Keratinocyte (primary cell): ENCODE data around the gene OR10T2. TPM values are rescaled to one million over a fixed set of nuclear protein-coding genes. Genes with fewer than 3 reads are reported as not detected.

Experiments
- DNase-seq: peaks from one replicate; pipeline ENCODE4 v3.0.0-alpha.2; 2011; ENCODE audit warnings: low read depth, missing footprints, low spot score
- FAIRE-seq: peaks from 2 replicates; lab custom pipeline; 2011; peaks lifted over from hg19 to GRCh38; lab: Jason Lieb, UNC
- H2AFZ ChIP-seq: 2 replicates; pipeline ENCODE4 v1.6.0; 2012; ENCODE audit warnings: low read length, control low read depth, inconsistent platforms; ENCODE audit not compliant: control insufficient read depth
- H3K27ac ChIP-seq: 2 replicates; pipeline ENCODE4 v1.5.1; 2011; ENCODE audit warnings: low read length; ENCODE audit not compliant: control insufficient read depth, insufficient read depth
- H3K27me3 ChIP-seq: 3 replicates; pipeline ENCODE4 v1.6.0; 2011; ENCODE audit warnings: low read length; ENCODE audit not compliant: control insufficient read depth, insufficient read depth; ENCODE audit errors: extremely low read depth
- H3K36me3 ChIP-seq, 2 experiments: 2 replicates in 1 of 2; 3 replicates in 1 of 2; pipeline ENCODE4 v1.5.1; 2011; ENCODE audit warnings: low read length in 2 of 2, mild to moderate bottlenecking in 1 of 2; ENCODE audit not compliant: control insufficient read depth in 2 of 2, insufficient read depth in 2 of 2; ENCODE audit errors: extremely low read depth in 1 of 2
- H3K4me1 ChIP-seq: 3 replicates; pipeline ENCODE4 v1.5.1; 2011; ENCODE audit warnings: low read length; ENCODE audit not compliant: control insufficient read depth, insufficient read depth; ENCODE audit errors: extremely low read depth
- H3K4me2 ChIP-seq: 3 replicates; pipeline ENCODE4 v1.6.0; 2011; ENCODE audit warnings: low read depth, low read length; ENCODE audit not compliant: control insufficient read depth, insufficient read depth; ENCODE audit errors: extremely low read depth
- H3K4me3 ChIP-seq, 3 experiments: fragments of 200-600 bp in 1 of 3; sonication (generic) in 1 of 3; 2 replicates in 2 of 3; 3 replicates in 1 of 3; pipeline ENCODE4 v1.5.1; 2011 to 2016; ENCODE audit warnings: low read length in 3 of 3, mild to moderate bottlenecking in 3 of 3, control low read depth in 2 of 3, inconsistent platforms in 1 of 3, low read depth in 1 of 3, mixed read lengths in 1 of 3, mixed run types in 1 of 3, moderate library complexity in 1 of 3; ENCODE audit not compliant: control insufficient read depth in 2 of 3, insufficient read depth in 2 of 3; ENCODE audit errors: extremely low read depth in 1 of 3
- H3K79me2 ChIP-seq: 2 replicates; pipeline ENCODE4 v1.6.0; 2012; ENCODE audit warnings: low read length; ENCODE audit not compliant: control insufficient read depth, insufficient read depth
- H3K9ac ChIP-seq: 3 replicates; pipeline ENCODE4 v1.6.0; 2011; ENCODE audit warnings: low read length; ENCODE audit not compliant: control insufficient read depth, insufficient read depth; ENCODE audit errors: extremely low read depth
- H3K9me1 ChIP-seq: 3 replicates; pipeline ENCODE4 v1.6.0; 2011; ENCODE audit warnings: low read length; ENCODE audit not compliant: control insufficient read depth, insufficient read depth; ENCODE audit errors: extremely low read depth
- H3K9me3 ChIP-seq: 2 replicates; pipeline ENCODE4 v1.5.1; 2012; ENCODE audit warnings: low read depth, low read length; ENCODE audit not compliant: control insufficient read depth
- H4K20me1 ChIP-seq: 3 replicates; pipeline ENCODE4 v1.6.0; 2011; ENCODE audit warnings: low read length; ENCODE audit not compliant: control insufficient read depth, insufficient read depth; ENCODE audit errors: extremely low read depth
- EZH2 ChIP-seq: IDR thresholded peaks from one replicate; pipeline ENCODE4 v1.6.1; 2012; ENCODE audit warnings: inconsistent platforms, mild to moderate bottlenecking, low read length, moderate library complexity
- dilution Hi-C: fragments of 300-500 bp; cut with MboI; formaldehyde crosslinking; loops from one replicate; pipeline ENCODE4 v1.7.0; 2020; ENCODE audit warnings: low sequenced_read_pairs; ENCODE audit not compliant: extremely low pct_ligation_motif_present
- polyA minus RNA-seq, 3 experiments: library from RNA; depleted of rRNA, polyadenylated mRNA; stranded (reverse); fragments of >200 nt; gene quantifications; 1 replicate in 1 of 3; 2 replicates in 1 of 3; 3 replicates in 1 of 3; pipeline ENCODE4 v1.2.3, GENCODE V29; 2011
- polyA plus RNA-seq, 5 experiments: library from polyadenylated mRNA; depleted of rRNA in 3 of 5; stranded (reverse) in 3 of 5; stranded (forward) in 1 of 5; unstranded in 1 of 5; fragments of >200 nt; gene quantifications; 1 replicate in 1 of 5; 2 replicates in 3 of 5; 3 replicates in 1 of 5; pipeline versions ENCODE4 v1.2.1 to v1.2.3, GENCODE V29; 2011 to 2012; ENCODE audit warnings: missing spikeins in 2 of 5, low read depth in 1 of 5, low replicate concordance in 1 of 5
- TF ChIP-seq, protein P1 (sequence below), 3 experiments: IDR thresholded peaks in 1 of 3; conservative IDR thresholded peaks in 1 of 3; optimal IDR thresholded peaks in 1 of 3; 2 replicates in 2 of 3; 3 replicates in 1 of 3; pipeline versions ENCODE3 to v1.5.1; 2011; ENCODE audit warnings: low read length in 3 of 3, mild to moderate bottlenecking in 3 of 3, moderate library complexity in 2 of 3, control low read depth in 1 of 3, inconsistent platforms in 1 of 3; ENCODE audit not compliant: insufficient read depth in 2 of 3; ENCODE audit errors: extremely low read depth in 1 of 3

Gene OR10T2, protein sequence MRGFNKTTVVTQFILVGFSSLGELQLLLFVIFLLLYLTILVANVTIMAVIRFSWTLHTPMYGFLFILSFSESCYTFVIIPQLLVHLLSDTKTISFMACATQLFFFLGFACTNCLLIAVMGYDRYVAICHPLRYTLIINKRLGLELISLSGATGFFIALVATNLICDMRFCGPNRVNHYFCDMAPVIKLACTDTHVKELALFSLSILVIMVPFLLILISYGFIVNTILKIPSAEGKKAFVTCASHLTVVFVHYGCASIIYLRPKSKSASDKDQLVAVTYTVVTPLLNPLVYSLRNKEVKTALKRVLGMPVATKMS
- polyA plus RNA-seq (not detected in 3 replicates), polyA minus RNA-seq (not detected in 3 replicates)
- polyA plus RNA-seq (2011; ENCODE audit: low read depth), result not detected
- polyA plus RNA-seq (2011; cell fraction: cytosol; rRNA removed), result not detected in 2 replicates
- polyA plus RNA-seq (2011; cell fraction: nucleus; rRNA removed), result not detected in 2 replicates
- polyA plus RNA-seq (2012; ENCODE audit: low replicate concordance), result not detected in 2 replicates
- not detected for polyA minus RNA-seq (2011; cell fraction: cytosol; rRNA and poly(A)+ RNA removed)
- not detected in 2 replicates for polyA minus RNA-seq (2011; cell fraction: nucleus; rRNA and poly(A)+ RNA removed)

DNA sequence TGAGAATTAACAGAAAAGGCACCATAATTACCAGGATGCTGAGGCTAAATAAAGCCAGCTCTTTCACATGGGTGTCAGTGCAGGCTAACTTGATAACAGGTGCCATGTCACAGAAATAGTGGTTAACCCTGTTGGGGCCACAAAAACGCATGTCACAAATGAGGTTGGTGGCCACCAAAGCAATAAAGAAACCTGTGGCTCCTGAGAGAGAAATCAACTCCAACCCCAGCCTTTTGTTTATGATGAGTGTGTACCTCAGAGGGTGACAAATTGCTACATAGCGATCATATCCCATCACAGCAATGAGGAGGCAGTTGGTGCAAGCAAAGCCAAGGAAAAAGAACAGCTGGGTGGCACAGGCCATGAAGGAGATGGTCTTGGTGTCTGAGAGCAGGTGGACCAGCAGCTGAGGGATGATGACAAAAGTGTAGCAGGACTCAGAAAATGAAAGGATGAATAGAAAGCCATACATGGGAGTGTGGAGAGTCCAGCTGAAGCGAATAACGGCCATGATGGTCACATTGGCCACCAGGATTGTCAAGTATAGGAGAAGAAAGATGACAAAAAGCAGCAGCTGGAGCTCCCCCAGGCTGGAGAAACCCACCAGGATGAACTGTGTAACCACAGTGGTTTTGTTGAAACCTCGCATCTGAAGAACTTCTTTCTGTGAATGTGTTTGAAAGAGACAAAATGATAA is at the start of gene OR10T2:
Gene OR10T2 (minus strand): TSS at position 649 of the 697 bp plus-strand sequence. CDS start 0 bp downstream, at position 649.
- no peak within 1 kb of the TSS for H3K4me3 ChIP-seq
- no peaks in the 10 kb centered on the region for H3K36me3 ChIP-seq
- H3K4me1 ChIP-seq, result no peaks in the 10 kb centered on the region
- no peak within 1 kb of the TSS for H3K27ac ChIP-seq
- H3K79me2 ChIP-seq, result no peaks in the 10 kb centered on the region
- no peak within 1 kb of the TSS for H3K4me2 ChIP-seq
- TF ChIP-seq, protein P1, sequence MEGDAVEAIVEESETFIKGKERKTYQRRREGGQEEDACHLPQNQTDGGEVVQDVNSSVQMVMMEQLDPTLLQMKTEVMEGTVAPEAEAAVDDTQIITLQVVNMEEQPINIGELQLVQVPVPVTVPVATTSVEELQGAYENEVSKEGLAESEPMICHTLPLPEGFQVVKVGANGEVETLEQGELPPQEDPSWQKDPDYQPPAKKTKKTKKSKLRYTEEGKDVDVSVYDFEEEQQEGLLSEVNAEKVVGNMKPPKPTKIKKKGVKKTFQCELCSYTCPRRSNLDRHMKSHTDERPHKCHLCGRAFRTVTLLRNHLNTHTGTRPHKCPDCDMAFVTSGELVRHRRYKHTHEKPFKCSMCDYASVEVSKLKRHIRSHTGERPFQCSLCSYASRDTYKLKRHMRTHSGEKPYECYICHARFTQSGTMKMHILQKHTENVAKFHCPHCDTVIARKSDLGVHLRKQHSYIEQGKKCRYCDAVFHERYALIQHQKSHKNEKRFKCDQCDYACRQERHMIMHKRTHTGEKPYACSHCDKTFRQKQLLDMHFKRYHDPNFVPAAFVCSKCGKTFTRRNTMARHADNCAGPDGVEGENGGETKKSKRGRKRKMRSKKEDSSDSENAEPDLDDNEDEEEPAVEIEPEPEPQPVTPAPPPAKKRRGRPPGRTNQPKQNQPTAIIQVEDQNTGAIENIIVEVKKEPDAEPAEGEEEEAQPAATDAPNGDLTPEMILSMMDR (optimal IDR thresholded peaks at IDR 0.05 in 1 of 3, IDR thresholded peaks at IDR 0.05 in 1 of 3, conservative IDR thresholded peaks at IDR 0.05 in 1 of 3; ENCODE audit: extremely low read depth in 1 of 3, insufficient read depth in 2 of 3, low read length in 3 of 3), result no peak
- no peak for TF ChIP-seq EZH2
- dilution Hi-C loops, result no loop called here
- H3K9ac ChIP-seq, result no peak within 1 kb of the TSS
- DNase-seq, result no peak
- no peak within 1 kb of the TSS for H2AFZ ChIP-seq
- no peaks in the 10 kb centered on the region for H4K20me1 ChIP-seq
- no peaks in the 10 kb centered on the region for H3K9me3 ChIP-seq
- FAIRE-seq, result no peak
- no peaks in the 10 kb centered on the region for H3K9me1 ChIP-seq
- H3K27me3 ChIP-seq, result no peaks in the 10 kb centered on the region

DNA sequence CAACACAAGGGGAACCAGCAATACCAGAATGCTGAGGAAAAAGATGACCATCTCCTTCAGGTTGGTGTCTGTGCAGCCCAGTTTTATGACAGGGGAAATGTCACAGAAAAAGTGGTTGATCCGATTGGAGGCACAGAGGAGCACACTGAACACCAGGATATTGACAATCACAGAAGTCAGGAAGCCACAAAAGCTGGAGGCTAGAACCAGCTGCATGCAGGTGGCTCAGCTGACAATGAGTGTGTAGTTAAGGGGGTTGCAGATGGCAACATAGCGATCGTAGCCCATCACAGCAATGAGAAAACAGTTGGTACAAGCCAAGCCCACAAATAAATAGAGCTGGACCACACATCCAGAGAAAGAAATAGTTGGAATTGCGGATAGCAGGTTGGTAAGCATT is 46.1 kb upstream of the OR10T2 start:
- H3K27ac ChIP-seq, result no peak overlapping the region
- H3K4me1 ChIP-seq, result no peaks in the 10 kb centered on the region
- H2AFZ ChIP-seq, result no peak overlapping the region
- TF ChIP-seq, protein P1 (optimal IDR thresholded peaks at IDR 0.05 in 1 of 3, IDR thresholded peaks at IDR 0.05 in 1 of 3, conservative IDR thresholded peaks at IDR 0.05 in 1 of 3; ENCODE audit: extremely low read depth in 1 of 3, insufficient read depth in 2 of 3, low read length in 3 of 3), result no peak
- no peak for TF ChIP-seq EZH2
- no peaks in the 10 kb centered on the region for H3K79me2 ChIP-seq
- H3K9me3 ChIP-seq, result no peaks in the 10 kb centered on the region
- H4K20me1 ChIP-seq, result no peaks in the 10 kb centered on the region
- DNase-seq, result no peak
- H3K36me3 ChIP-seq, result no peaks in the 10 kb centered on the region
- no peaks in the 10 kb centered on the region for H3K27me3 ChIP-seq
- H3K9ac ChIP-seq, result no peak overlapping the region
- no peaks in the 10 kb centered on the region for H3K9me1 ChIP-seq
- H3K4me3 ChIP-seq, result no peak overlapping the region
- no peak overlapping the region for H3K4me2 ChIP-seq
- dilution Hi-C loops, result no loop called here
- no peak for FAIRE-seq
